ENCODE data around the gene ADAMTS3. TPM values are rescaled to one million over a fixed set of nuclear protein-coding genes. Genes with fewer than 3 reads are reported as not detected.

The ADAMTS3 gene
- total RNA-seq, 1 experiment from 2014 or later, result 0.39 TPM

GRCh38 chr4:72442715-72443114 is 126.3 kb downstream of the ADAMTS3 start:
- Histone ChIP-seq H3K9me3 (ENCODE audit: control insufficient read depth, insufficient read depth, low read depth, low read length) (no peaks in the 10 kb centered on the region), H3K27ac (ENCODE audit: low read length) (no peak overlapping the region), H3K27me3 (ENCODE audit: control insufficient read depth, insufficient read depth, low read length) (no peaks in the 10 kb centered on the region), H3K4me3 (ENCODE audit: low read depth in 2 of 2, low read length in 2 of 2) (no peak overlapping the region), H3K36me3 (ENCODE audit: control insufficient read depth, insufficient read depth, low read length) (no peaks in the 10 kb centered on the region), H3K4me1 (ENCODE audit: control insufficient read depth, insufficient read depth, low read length) (no peaks in the 10 kb centered on the region)
- no peak for DNase-seq (ENCODE audit: low read depth, low spot score)
- ChIA-PET CTCF (no interaction called here), POLR2A (no interaction called here)
- BruUV-seq (replicated peaks), result no TSS peak
- in situ Hi-C loops (cut with HindIII; ENCODE audit: low pct_unique_long_range_greater_than_20kb, low sequenced_read_pairs), result no loop called here
- ATAC-seq, result no peak
- TF ChIP-seq TCF7L2 (IDR thresholded peaks at IDR 0.05; ENCODE audit: low read depth, low read length), result no peak
- no peak for TF ChIP-seq SIN3A (IDR thresholded peaks at IDR 0.05; ENCODE audit: borderline replicate concordance, insufficient read depth, low read depth, low read length)
- intact Hi-C loops (cut with micrococcal nuclease; ENCODE audit: unreplicated experiment), result no loop called here

GRCh38 chr4:72442147-72442546 is 126.9 kb downstream of the ADAMTS3 start:
- Histone ChIP-seq H3K27me3 (ENCODE audit: control insufficient read depth, insufficient read depth, low read length) (no peaks in the 10 kb centered on the region), H3K27ac (ENCODE audit: low read length) (no peak overlapping the region), H3K36me3 (ENCODE audit: control insufficient read depth, insufficient read depth, low read length) (no peaks in the 10 kb centered on the region), H3K4me1 (ENCODE audit: control insufficient read depth, insufficient read depth, low read length) (no peaks in the 10 kb centered on the region), H3K4me3 (ENCODE audit: low read depth in 2 of 2, low read length in 2 of 2) (no peak overlapping the region), H3K9me3 (ENCODE audit: control insufficient read depth, insufficient read depth, low read depth, low read length) (no peaks in the 10 kb centered on the region)
- TF ChIP-seq CTCF (IDR thresholded peaks at IDR 0.05) (no peak), SIN3A (IDR thresholded peaks at IDR 0.05; ENCODE audit: borderline replicate concordance, insufficient read depth, low read depth, low read length) (no peak), POLR2AphosphoS5 (IDR thresholded peaks at IDR 0.05; ENCODE audit: low read depth, low read length) (no peak), TCF7L2 (IDR thresholded peaks at IDR 0.05; ENCODE audit: low read depth, low read length) (no peak), REST (IDR thresholded peaks at IDR 0.05; ENCODE audit: insufficient read depth in 1 of 2, low read depth in 2 of 2, low read length in 1 of 2) (no peak)
- in situ Hi-C loops (cut with HindIII; ENCODE audit: low pct_unique_long_range_greater_than_20kb, low sequenced_read_pairs) (no loop called here), intact Hi-C loops (cut with micrococcal nuclease; ENCODE audit: unreplicated experiment) (no loop called here)
- no peak for ATAC-seq
- no peak for DNase-seq (ENCODE audit: low read depth, low spot score)
- ChIA-PET CTCF (no interaction called here), POLR2A (no interaction called here)
- no TSS peak for BruUV-seq (replicated peaks)

GRCh38 chr4:72440386-72440785 is 128.6 kb downstream of the ADAMTS3 start:
- Histone ChIP-seq H3K27ac (ENCODE audit: low read length) (no peak overlapping the region), H3K36me3 (ENCODE audit: control insufficient read depth, insufficient read depth, low read length) (no peaks in the 10 kb centered on the region), H3K27me3 (ENCODE audit: control insufficient read depth, insufficient read depth, low read length) (no peaks in the 10 kb centered on the region), H3K4me3 (ENCODE audit: low read depth in 2 of 2, low read length in 2 of 2) (no peak overlapping the region), H3K9me3 (ENCODE audit: control insufficient read depth, insufficient read depth, low read depth, low read length) (no peaks in the 10 kb centered on the region), H3K4me1 (ENCODE audit: control insufficient read depth, insufficient read depth, low read length) (no peaks in the 10 kb centered on the region)
- BruUV-seq (replicated peaks), result no TSS peak
- ATAC-seq, result no peak
- TF ChIP-seq SIN3A (IDR thresholded peaks at IDR 0.05; ENCODE audit: borderline replicate concordance, insufficient read depth, low read depth, low read length) (no peak), REST (IDR thresholded peaks at IDR 0.05; ENCODE audit: insufficient read depth in 1 of 2, low read depth in 2 of 2, low read length in 1 of 2) (no peak), CTCF (IDR thresholded peaks at IDR 0.05) (no peak), TCF7L2 (IDR thresholded peaks at IDR 0.05; ENCODE audit: low read depth, low read length) (no peak), POLR2AphosphoS5 (IDR thresholded peaks at IDR 0.05; ENCODE audit: low read depth, low read length) (no peak)
- intact Hi-C loops (cut with micrococcal nuclease; ENCODE audit: unreplicated experiment), result no loop called here
- no peak for DNase-seq (ENCODE audit: low read depth, low spot score)
- in situ Hi-C loops (cut with HindIII; ENCODE audit: low pct_unique_long_range_greater_than_20kb, low sequenced_read_pairs), result no loop called here
- ChIA-PET CTCF (no interaction called here), POLR2A (no interaction called here)

Measured in Panc1 (cell line).